SK-N-SH (cell line): ENCODE results near the gene ZNF804B.

Experiments used
- CHD2 ChIP-seq: fragments of 150-350 bp; IDR thresholded peaks from 2 replicates; pipeline ENCODE4 v1.6.1; 2018; ENCODE audit warnings: low read length; ENCODE audit not compliant: partially characterized antibody
- EP300 ChIP-seq, 2 experiments: IDR thresholded peaks; 2 replicates each; pipeline versions ENCODE4 v1.4.0 to v1.6.1; 2012; ENCODE audit warnings: borderline replicate concordance in 1 of 2, low read depth in 1 of 2, low read length in 1 of 2
- EZH2phosphoT487 ChIP-seq: fragments of 200-600 bp; sonication (generic); IDR thresholded peaks from 2 replicates; pipeline ENCODE4 v1.6.1; 2017; ENCODE audit warnings: low read depth, mixed run types, mild to moderate bottlenecking, antibody characterized with exemption, moderate library complexity, borderline replicate concordance
- GATA2 ChIP-seq: sonication (generic); formaldehyde crosslinking; IDR thresholded peaks from 2 replicates; pipeline ENCODE4 v1.5.0; 2020; ENCODE audit warnings: mild to moderate bottlenecking, missing genetic modification reagents
- NFIC ChIP-seq: IDR thresholded peaks from 2 replicates; pipeline ENCODE4 v1.4.0; 2012; ENCODE audit warnings: borderline replicate concordance
- NRF1 ChIP-seq: IDR thresholded peaks from 2 replicates; pipeline ENCODE4 v1.6.1; 2012; ENCODE audit warnings: low read depth, mild to moderate bottlenecking, low read length
- POLR2AphosphoS5 ChIP-seq: IDR thresholded peaks from 2 replicates; pipeline ENCODE4 v1.6.1; 2012; ENCODE audit warnings: low read depth, low read length
- RCOR1 ChIP-seq: fragments of 150-350 bp; IDR thresholded peaks from 2 replicates; pipeline ENCODE4 v1.6.1; 2017; ENCODE audit warnings: antibody characterized with exemption, low read length
- SMC3 ChIP-seq: IDR thresholded peaks from 2 replicates; pipeline ENCODE4 v1.6.1; 2012; ENCODE audit warnings: low read depth, low read length, improper control_type of control experiment
- YY1 ChIP-seq: IDR thresholded peaks from 2 replicates; pipeline ENCODE4 v1.4.0; 2012; ENCODE audit warnings: low read depth, mild to moderate bottlenecking
- TF ChIP-seq, protein P1 (sequence below): fragments of 200-600 bp; sonication (generic); IDR thresholded peaks from 2 replicates; pipeline ENCODE4 v1.6.1; 2017; ENCODE audit warnings: antibody characterized with exemption, mild to moderate bottlenecking, moderate library complexity
- TF ChIP-seq, protein P2 (sequence below): IDR thresholded peaks from 2 replicates; pipeline ENCODE4; 2012
- TF ChIP-seq, protein P3 (sequence below): IDR thresholded peaks from 2 replicates; pipeline ENCODE4 v1.4.0; 2012; ENCODE audit warnings: low read depth
- TF ChIP-seq, protein P4 (sequence below): fragments of 150-350 bp; IDR thresholded peaks from 2 replicates; pipeline ENCODE4 v1.6.1; 2016; ENCODE audit warnings: mild to moderate bottlenecking, low read depth, low read length

DNA sequence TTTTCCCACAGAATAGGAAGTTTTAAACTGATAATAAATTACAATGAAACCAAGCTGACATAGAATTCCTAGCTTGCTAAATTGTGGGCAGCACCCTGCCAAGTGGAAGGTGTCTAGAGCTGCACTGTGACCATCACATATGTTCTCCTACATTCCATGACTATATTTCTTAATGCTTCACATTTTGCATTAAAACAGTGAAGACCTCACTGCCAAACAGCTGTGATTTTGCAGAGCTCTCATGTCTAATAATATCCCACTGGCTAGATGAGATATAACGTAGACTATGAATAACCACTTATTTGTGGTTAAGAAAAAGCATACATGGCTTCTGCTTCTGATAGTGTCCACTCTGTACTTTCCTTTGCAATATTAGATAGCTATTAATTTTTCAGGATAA is 264.4 kb downstream of the ZNF804B start:
- no peak for TF ChIP-seq CHD2
- TF ChIP-seq YY1 = no peak
- TF ChIP-seq, protein P1, sequence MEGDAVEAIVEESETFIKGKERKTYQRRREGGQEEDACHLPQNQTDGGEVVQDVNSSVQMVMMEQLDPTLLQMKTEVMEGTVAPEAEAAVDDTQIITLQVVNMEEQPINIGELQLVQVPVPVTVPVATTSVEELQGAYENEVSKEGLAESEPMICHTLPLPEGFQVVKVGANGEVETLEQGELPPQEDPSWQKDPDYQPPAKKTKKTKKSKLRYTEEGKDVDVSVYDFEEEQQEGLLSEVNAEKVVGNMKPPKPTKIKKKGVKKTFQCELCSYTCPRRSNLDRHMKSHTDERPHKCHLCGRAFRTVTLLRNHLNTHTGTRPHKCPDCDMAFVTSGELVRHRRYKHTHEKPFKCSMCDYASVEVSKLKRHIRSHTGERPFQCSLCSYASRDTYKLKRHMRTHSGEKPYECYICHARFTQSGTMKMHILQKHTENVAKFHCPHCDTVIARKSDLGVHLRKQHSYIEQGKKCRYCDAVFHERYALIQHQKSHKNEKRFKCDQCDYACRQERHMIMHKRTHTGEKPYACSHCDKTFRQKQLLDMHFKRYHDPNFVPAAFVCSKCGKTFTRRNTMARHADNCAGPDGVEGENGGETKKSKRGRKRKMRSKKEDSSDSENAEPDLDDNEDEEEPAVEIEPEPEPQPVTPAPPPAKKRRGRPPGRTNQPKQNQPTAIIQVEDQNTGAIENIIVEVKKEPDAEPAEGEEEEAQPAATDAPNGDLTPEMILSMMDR = no peak
- TF ChIP-seq RCOR1 = no peak
- TF ChIP-seq NFIC = no peak
- TF ChIP-seq EZH2phosphoT487 = no peak
- TF ChIP-seq POLR2AphosphoS5 = no peak
- TF ChIP-seq EP300 (IDR thresholded peaks at IDR 0.05; ENCODE audit: borderline replicate concordance in 1 of 2, low read depth in 1 of 2, low read length in 1 of 2) = no peak
- no peak for TF ChIP-seq GATA2
- no peak for TF ChIP-seq NRF1
- TF ChIP-seq, protein P2, sequence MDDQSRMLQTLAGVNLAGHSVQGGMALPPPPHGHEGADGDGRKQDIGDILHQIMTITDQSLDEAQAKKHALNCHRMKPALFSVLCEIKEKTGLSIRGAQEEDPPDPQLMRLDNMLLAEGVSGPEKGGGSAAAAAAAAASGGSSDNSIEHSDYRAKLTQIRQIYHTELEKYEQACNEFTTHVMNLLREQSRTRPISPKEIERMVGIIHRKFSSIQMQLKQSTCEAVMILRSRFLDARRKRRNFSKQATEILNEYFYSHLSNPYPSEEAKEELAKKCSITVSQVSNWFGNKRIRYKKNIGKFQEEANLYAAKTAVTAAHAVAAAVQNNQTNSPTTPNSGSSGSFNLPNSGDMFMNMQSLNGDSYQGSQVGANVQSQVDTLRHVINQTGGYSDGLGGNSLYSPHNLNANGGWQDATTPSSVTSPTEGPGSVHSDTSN = no peak
- TF ChIP-seq, protein P3, sequence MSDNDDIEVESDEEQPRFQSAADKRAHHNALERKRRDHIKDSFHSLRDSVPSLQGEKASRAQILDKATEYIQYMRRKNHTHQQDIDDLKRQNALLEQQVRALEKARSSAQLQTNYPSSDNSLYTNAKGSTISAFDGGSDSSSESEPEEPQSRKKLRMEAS = no peak
- TF ChIP-seq SMC3 = no peak
- TF ChIP-seq, protein P4, sequence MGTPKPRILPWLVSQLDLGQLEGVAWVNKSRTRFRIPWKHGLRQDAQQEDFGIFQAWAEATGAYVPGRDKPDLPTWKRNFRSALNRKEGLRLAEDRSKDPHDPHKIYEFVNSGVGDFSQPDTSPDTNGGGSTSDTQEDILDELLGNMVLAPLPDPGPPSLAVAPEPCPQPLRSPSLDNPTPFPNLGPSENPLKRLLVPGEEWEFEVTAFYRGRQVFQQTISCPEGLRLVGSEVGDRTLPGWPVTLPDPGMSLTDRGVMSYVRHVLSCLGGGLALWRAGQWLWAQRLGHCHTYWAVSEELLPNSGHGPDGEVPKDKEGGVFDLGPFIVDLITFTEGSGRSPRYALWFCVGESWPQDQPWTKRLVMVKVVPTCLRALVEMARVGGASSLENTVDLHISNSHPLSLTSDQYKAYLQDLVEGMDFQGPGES = no peak
